GM18498 (cell line): Measurements from ENCODE around the gene IRGQ.

ENCODE experiments used
- ATAC-seq: cut with Tn5 transposase; IDR thresholded peaks from one replicate; pipeline ENCODE4 v1.9.1; 2021; ENCODE audit warnings: mild to moderate bottlenecking, moderate library complexity; ENCODE audit not compliant: unreplicated experiment

Gene IRGQ

DNA sequence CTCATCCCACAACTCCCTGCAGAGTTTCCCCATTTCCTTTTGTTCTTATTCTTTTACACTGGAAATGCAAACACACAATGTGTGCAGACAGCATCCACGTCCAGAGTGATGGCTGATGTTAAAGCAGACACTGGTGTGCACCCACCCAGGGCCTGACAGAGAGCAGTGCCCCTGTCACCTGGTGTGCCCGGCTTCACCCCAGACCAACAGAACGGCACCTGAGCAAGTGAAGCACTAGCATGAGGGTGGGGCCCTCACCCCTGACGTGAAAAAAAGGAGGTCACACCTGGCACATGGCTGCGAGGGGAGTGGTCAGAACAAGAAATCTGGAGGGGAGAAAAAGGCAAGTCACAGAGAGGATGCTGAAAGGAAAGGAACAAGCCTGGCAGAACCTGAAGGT is 50.7 kb downstream of the IRGQ start:
- ATAC-seq, result no peak

DNA sequence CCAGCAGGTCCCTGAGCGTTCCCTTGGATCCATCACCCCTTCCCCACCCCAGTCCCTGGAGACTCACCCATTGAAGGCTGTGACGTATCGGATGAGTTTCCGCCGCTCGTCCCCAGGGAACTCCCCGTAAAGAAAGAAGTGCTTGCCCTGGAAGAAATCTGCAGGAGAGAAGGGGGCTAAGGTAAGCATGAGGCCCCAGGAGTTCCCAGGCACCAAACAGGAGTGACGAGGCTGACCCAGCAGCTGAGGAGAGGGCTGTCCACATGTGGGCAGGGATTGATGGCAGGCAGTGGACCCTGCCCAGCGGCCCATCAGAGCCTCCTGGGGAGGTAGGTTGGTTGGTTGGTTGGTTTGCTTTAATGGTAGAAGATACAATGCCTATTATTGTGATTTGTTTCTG is 51.9 kb downstream of the IRGQ start:
- no peak for ATAC-seq

DNA sequence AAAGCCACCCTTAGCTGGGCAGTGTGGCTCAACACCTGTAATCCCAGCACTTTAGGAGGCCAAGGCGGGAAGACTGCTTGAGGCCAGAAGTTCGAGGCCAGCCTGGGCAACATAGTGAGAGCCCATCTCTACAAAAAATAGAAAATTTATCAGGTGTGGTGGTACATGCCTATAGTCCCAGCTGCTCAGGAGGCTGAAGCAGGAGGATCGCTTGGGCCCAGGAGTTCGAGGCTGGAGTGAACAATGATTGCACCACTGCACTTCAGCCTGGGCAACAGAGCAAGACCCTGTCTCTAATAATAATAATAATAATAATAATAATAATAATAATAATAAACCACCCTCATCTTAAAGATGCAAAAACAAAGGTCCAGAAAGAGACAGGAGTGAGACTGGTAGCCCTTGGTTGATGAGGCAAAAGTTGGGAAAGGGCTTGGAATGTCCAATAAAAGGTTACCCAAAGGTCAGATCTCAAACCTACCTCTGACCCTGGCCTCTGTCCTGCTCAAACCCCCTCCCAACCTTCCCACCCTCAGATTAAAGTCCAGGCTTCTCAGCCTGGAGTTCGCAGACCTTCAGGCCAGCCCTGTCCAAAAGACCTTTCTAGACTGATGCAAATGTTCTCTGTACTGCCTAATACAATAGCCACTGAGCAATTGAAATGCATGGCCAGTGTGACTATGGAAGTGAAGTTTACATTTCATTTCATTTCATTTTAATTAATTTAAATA is 53.8 kb downstream of the IRGQ start:
- ATAC-seq, result no peak

DNA sequence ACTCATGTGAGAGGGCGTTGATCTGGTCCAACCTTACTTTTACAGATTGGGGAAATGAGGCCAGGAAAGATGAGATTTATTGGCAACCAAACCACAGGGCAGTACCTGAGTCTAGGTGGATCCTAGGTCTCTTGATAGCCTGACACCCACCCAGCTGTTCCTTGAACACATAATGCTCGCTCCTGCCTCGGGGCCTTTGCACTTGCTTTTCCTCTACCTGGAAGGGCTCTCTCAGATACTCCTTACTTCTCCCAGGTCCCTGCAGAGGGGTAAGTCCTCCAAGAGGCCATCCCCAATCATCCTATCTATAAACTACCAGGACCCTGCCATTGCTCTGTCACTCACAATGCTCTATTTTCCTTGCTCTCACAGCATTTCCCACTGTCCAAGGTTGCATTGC is 55.6 kb downstream of the IRGQ start:
- ATAC-seq, result no peak

DNA sequence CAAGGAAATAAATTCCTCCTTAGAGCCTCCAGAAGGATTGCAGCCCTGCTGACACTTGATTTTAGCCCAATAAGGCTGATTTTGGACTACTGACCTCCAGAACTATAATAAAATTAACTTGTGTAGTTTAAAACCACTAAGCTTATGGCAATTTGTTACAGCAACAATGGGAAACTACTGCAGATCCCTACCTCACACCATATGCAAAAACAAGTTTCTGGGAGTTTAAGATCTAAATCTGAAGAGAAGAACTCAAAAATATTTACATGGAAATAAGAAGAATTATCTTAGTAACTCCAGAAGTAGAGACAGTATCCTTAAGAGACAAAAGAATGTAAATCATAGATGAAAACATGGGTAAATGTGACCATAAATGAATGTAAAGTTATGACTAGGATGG is 57.0 kb downstream of the IRGQ start:
- ATAC-seq, result no peak

DNA sequence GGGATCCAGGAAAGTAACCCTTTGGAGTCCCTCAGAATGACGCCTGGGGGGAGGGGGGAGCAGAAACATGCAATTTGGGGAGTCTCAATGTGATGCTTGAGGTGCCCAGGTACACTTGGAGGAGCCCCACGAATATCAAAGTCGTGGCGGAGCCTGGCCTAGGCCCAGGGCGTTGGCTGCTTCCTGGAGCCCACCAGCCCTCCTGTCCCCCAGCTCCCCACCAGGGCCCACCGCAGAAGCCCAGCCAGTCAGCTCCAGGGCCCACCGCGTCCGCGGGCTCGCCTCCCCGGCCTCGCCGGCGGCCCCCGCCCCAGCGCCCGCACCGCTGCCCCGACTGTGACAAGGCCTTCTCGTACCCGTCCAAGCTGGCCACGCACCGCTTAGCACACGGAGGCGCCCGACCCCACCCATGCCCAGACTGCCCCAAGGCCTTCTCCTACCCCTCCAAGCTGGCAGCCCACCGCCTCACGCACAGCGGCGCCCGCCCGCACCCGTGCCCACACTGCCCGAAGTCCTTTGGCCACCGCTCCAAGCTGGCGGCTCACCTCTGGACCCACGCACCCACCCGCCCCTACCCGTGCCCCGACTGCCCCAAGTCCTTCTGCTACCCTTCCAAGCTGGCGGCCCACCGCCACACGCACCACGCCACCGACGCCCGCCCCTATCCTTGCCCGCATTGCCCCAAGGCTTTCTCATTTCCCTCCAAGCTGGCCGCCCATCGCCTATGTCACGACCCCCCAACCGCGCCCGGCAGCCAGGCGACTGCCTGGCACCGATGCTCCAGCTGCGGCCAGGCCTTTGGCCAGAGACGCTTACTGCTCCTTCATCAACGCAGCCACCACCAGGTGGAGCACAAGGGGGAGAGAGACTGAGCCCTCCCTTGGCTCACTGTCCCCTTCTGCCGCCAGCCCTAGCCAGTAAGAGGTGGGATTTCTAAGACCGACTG is 60.8 kb downstream of the IRGQ start:
- ATAC-seq, result no peak
